H1 (cell line): ENCODE data around the gene FBXL5. TPM values are rescaled to one million over a fixed set of nuclear protein-coding genes. Genes with fewer than 3 reads are reported as not detected.

ENCODE experiments used
- CTCF ChIA-PET: fragments of 300-600 bp; sonication (Branson Sonifier 250); formaldehyde crosslinking; loops from one replicate; lab custom pipeline; 2021; ENCODE audit not compliant: partially characterized antibody; lab: Charles Lee
- POLR2A ChIA-PET: fragments of 300-600 bp; sonication (Branson Sonifier 250); formaldehyde crosslinking; loops from one replicate; lab custom pipeline; 2021; ENCODE audit warnings: inconsistent platforms; ENCODE audit not compliant: partially characterized antibody; lab: Charles Lee
- DNase-seq, 2 experiments: peaks; one replicate each; pipeline versions ENCODE4 v3.0.0 to v3.0.0-alpha.2; 2010 to 2022; ENCODE audit warnings: low spot score in 2 of 2, low read depth in 1 of 2, mixed read lengths in 1 of 2
- FAIRE-seq: peaks from 2 replicates; lab custom pipeline; 2011; peaks lifted over from hg19 to GRCh38; lab: Jason Lieb, UNC
- H2AFZ ChIP-seq: 2 replicates; pipeline ENCODE4 v1.8.1; 2012; ENCODE audit warnings: low read length, inconsistent platforms
- H2AK5ac ChIP-seq: 2 replicates; pipeline ENCODE4 v1.6.1; 2013; ENCODE audit warnings: low read depth, low read length
- H2BK120ac ChIP-seq: replicated peaks from 2 replicates; pipeline ENCODE3; 2013; ENCODE audit warnings: low read depth, low read length, inconsistent platforms
- H2BK12ac ChIP-seq: 2 replicates; pipeline ENCODE4 v1.6.1; 2013; ENCODE audit warnings: low read depth, low read length
- H2BK15ac ChIP-seq: 2 replicates; pipeline ENCODE4 v1.6.1; 2013; ENCODE audit warnings: low read length
- H2BK20ac ChIP-seq: 2 replicates; pipeline ENCODE4 v1.6.1; 2013; ENCODE audit warnings: low read length
- H2BK5ac ChIP-seq: 2 replicates; pipeline ENCODE4 v1.6.1; 2013; ENCODE audit warnings: low read depth, low read length
- H3K14ac ChIP-seq: 2 replicates; pipeline ENCODE4 v1.6.1; 2013; ENCODE audit warnings: inconsistent platforms; ENCODE audit not compliant: insufficient read length
- H3K18ac ChIP-seq: 2 replicates; pipeline ENCODE4 v1.6.1; 2013; ENCODE audit warnings: low read length; ENCODE audit errors: extremely low read depth
- H3K23ac ChIP-seq: 2 replicates; pipeline ENCODE4 v1.6.1; 2013; ENCODE audit warnings: inconsistent platforms; ENCODE audit not compliant: insufficient read length
- H3K23me2 ChIP-seq: 2 replicates; pipeline ENCODE4 v1.6.1; 2013; ENCODE audit warnings: low read depth, low read length
- H3K27ac ChIP-seq: 2 replicates; pipeline ENCODE4 v1.6.1; 2011; ENCODE audit warnings: low read depth, low read length, inconsistent platforms
- H3K27me3 ChIP-seq, 4 experiments: replicated peaks in 1 of 4; 1 replicate in 1 of 4; 2 replicates in 3 of 4; pipeline versions ENCODE4 v1.6.1 to v1.8.1; 2011 to 2013; ENCODE audit warnings: low read length in 3 of 4, mild to moderate bottlenecking in 3 of 4, inconsistent platforms in 2 of 4, mixed read lengths in 2 of 4, moderate library complexity in 1 of 4; ENCODE audit not compliant: control insufficient read depth in 3 of 4, insufficient read depth in 3 of 4; ENCODE audit errors: extremely low read depth in 1 of 4
- H3K36me3 ChIP-seq, 4 experiments: 2 replicates each; pipeline versions ENCODE4 v1.6.1 to v1.8.1; 2011 to 2013; ENCODE audit warnings: mild to moderate bottlenecking in 4 of 4, low read length in 3 of 4, moderate library complexity in 2 of 4, control low read depth in 1 of 4, inconsistent platforms in 1 of 4; ENCODE audit not compliant: insufficient read depth in 4 of 4, control insufficient read depth in 2 of 4
- H3K4ac ChIP-seq: replicated peaks from 2 replicates; pipeline ENCODE3; 2013; ENCODE audit warnings: low read length, low read depth, mixed read lengths, inconsistent platforms; ENCODE audit not compliant: insufficient read length
- H3K4me1 ChIP-seq, 4 experiments: replicated peaks in 1 of 4; 1 replicate in 1 of 4; 2 replicates in 3 of 4; pipeline versions ENCODE4 v1.6.1 to v1.8.1; 2011 to 2013; ENCODE audit warnings: low read length in 3 of 4, inconsistent platforms in 2 of 4, mixed read lengths in 1 of 4; ENCODE audit not compliant: insufficient read depth in 4 of 4, control insufficient read depth in 3 of 4
- H3K4me2 ChIP-seq, 2 experiments: 2 replicates each; pipeline versions ENCODE4 v1.6.1 to v1.8.1; 2011 to 2013; ENCODE audit warnings: low read depth in 2 of 2, low read length in 2 of 2, control low read depth in 1 of 2, inconsistent platforms in 1 of 2, mild to moderate bottlenecking in 1 of 2; ENCODE audit not compliant: insufficient read depth in 1 of 2
- H3K4me3 ChIP-seq, 4 experiments: fragments of 200-600, 300-600 bp in 1 of 4; sonication (generic), shearing (Covaris generic), sonication (Bioruptor Twin) in 1 of 4; 2 replicates each; pipeline versions ENCODE4 v1.5.1 to v1.8.1; 2011 to 2016; ENCODE audit warnings: low read length in 4 of 4, low read depth in 3 of 4, control low read depth in 2 of 4, inconsistent platforms in 2 of 4, mild to moderate bottlenecking in 2 of 4, mixed read lengths in 1 of 4, moderate library complexity in 1 of 4; ENCODE audit not compliant: insufficient read depth in 2 of 4; ENCODE audit errors: extremely low read depth in 1 of 4
- H3K56ac ChIP-seq: replicated peaks from 2 replicates; pipeline ENCODE3; 2013; ENCODE audit warnings: low read depth, mild to moderate bottlenecking, mixed read lengths, low read length, inconsistent platforms; ENCODE audit not compliant: insufficient read length
- H3K79me1 ChIP-seq: 2 replicates; pipeline ENCODE4 v1.6.1; 2013; ENCODE audit warnings: low read depth, low read length, control low read depth
- H3K79me2 ChIP-seq, 2 experiments: 2 replicates each; pipeline versions ENCODE4 v1.6.1 to v1.8.1; 2012 to 2013; ENCODE audit warnings: low read length in 2 of 2, mild to moderate bottlenecking in 2 of 2, inconsistent platforms in 1 of 2; ENCODE audit not compliant: insufficient read depth in 2 of 2, control insufficient read depth in 1 of 2
- H3K9ac ChIP-seq, 4 experiments: replicated peaks in 1 of 4; 1 replicate in 1 of 4; 2 replicates in 3 of 4; pipeline versions ENCODE4 v1.6.1 to v1.8.1; 2011 to 2013; ENCODE audit warnings: low read depth in 3 of 4, low read length in 3 of 4, control low read depth in 2 of 4, mild to moderate bottlenecking in 2 of 4, moderate library complexity in 2 of 4, inconsistent platforms in 1 of 4; ENCODE audit errors: extremely low read depth in 1 of 4
- H3K9me3 ChIP-seq, 2 experiments: 2 replicates each; pipeline versions ENCODE4 v1.6.1 to v1.8.1; 2012 to 2013; ENCODE audit warnings: mild to moderate bottlenecking in 2 of 2, moderate library complexity in 2 of 2, control low read depth in 1 of 2, inconsistent platforms in 1 of 2, low read depth in 1 of 2, low read length in 1 of 2, mixed read lengths in 1 of 2; ENCODE audit not compliant: insufficient read depth in 2 of 2
- H4K20me1 ChIP-seq, 2 experiments: replicated peaks in 1 of 2; 2 replicates each; pipeline versions ENCODE3 to v1.8.1; 2011 to 2013; ENCODE audit warnings: inconsistent platforms in 2 of 2, low read length in 2 of 2, mild to moderate bottlenecking in 1 of 2; ENCODE audit not compliant: insufficient read depth in 2 of 2, control insufficient read depth in 1 of 2
- H4K5ac ChIP-seq: 2 replicates; pipeline ENCODE4 v1.6.1; 2013; ENCODE audit warnings: low read length, low read depth, mixed read lengths, inconsistent platforms; ENCODE audit not compliant: insufficient read length
- H4K8ac ChIP-seq: 2 replicates; pipeline ENCODE4 v1.8.0; 2013; ENCODE audit warnings: mild to moderate bottlenecking, moderate library complexity, low read length, inconsistent platforms; ENCODE audit not compliant: insufficient read depth; ENCODE audit errors: extremely low read depth
- H4K91ac ChIP-seq: replicated peaks from 2 replicates; pipeline ENCODE3; 2013; ENCODE audit warnings: low read length, mixed read lengths, inconsistent platforms; ENCODE audit not compliant: insufficient read length
- BCL11A ChIP-seq, 2 experiments: IDR thresholded peaks; one replicate each; pipeline ENCODE4 v1.6.1; 2011; ENCODE audit warnings: low read depth in 2 of 2, low read length in 2 of 2, mild to moderate bottlenecking in 2 of 2
- JUND ChIP-seq: IDR thresholded peaks from 2 replicates; pipeline ENCODE4 v1.6.1; 2011; ENCODE audit warnings: mild to moderate bottlenecking, improper control_type of control experiment, low read length
- NANOG ChIP-seq: IDR thresholded peaks from 2 replicates; pipeline ENCODE4 v1.6.1; 2011; ENCODE audit warnings: low read length, low read depth, mild to moderate bottlenecking, inconsistent platforms; ENCODE audit not compliant: insufficient read depth, poor library complexity, severe bottlenecking
- TEAD4 ChIP-seq: IDR thresholded peaks from 2 replicates; pipeline ENCODE4 v1.6.1; 2012; ENCODE audit warnings: low read depth, low read length, inconsistent platforms, mixed read lengths
- WGBS, 2 experiments: shearing (Covaris generic) in 1 of 2; methylation state at CpG; one replicate each; pipeline versions ENCODE4 v1.1.6 to v1.1.7; 2013 to 2015; ENCODE audit warnings: low lambda C conversion rate in 2 of 2, mixed read lengths in 2 of 2, inconsistent platforms in 1 of 2, low coverage in 1 of 2, missing lambda C conversion rate in 1 of 2; ENCODE audit not compliant: insufficient replicate concordance in 2 of 2, insufficient coverage in 1 of 2, insufficient read length in 1 of 2; ENCODE audit errors: extremely low coverage in 1 of 2, missing lambda C conversion rate in 1 of 2; 5-methylcytosine and 5-hydroxymethylcytosine counted together
- polyA plus RNA-seq, 7 experiments: library from polyadenylated mRNA; depleted of rRNA in 3 of 7; stranded (reverse) in 5 of 7; unstranded in 2 of 7; fragments of >200 nt in 5 of 7; fragments of 200-250 nt in 2 of 7; gene quantifications; 1 replicate in 5 of 7; 2 replicates in 1 of 7; 4 replicates in 1 of 7; pipeline versions ENCODE4 v1.2.1 to v1.2.3, GENCODE V29; 2011 to 2013; ENCODE audit warnings: missing spikeins in 2 of 7, mixed read lengths in 2 of 7
- total RNA-seq: library from RNA; stranded (reverse); fragmentation: NEBNext Ultra II Directional; extraction: Animal tissue kit (Norgen Biotek cat#: 25700); gene quantifications from 2 replicates; pipeline ENCODE4 v1.2.1, GENCODE V29; 2021

Gene FBXL5
- total and polyA plus RNA-seq, 2 of the 8 experiments (the other 6 are each of a cell fraction or from before 2014, with no cell fraction given): 34.6 to 62.7 TPM

- H3K18ac ChIP-seq: no peak overlapping the region
- FAIRE-seq: peak; percentile 74
- H3K23me2 ChIP-seq: no peaks in the 10 kb centered on the region; the same call in 1 of the 2 replicates
- H3K56ac ChIP-seq: no peak overlapping the region
- no peak overlapping the region for H4K8ac ChIP-seq
- no peaks in the 10 kb centered on the region; a peak in 1 of 4 replicates for H3K9me3 ChIP-seq
- POLR2A ChIA-PET: interaction anchor here (0.6 to 1.3 kb wide), 6 partner anchors 8 to 850 kb away, joined by 3 to 7 read pairs (median 3); partner anchors contain the start of gene FAM200B
- H2BK5ac ChIP-seq: no peak overlapping the region
- no peak overlapping the region for H2AK5ac ChIP-seq
- no peaks in the 10 kb centered on the region for H3K27me3 ChIP-seq
- H3K9ac ChIP-seq: no peak overlapping the region
- TF ChIP-seq JUND: peak; percentile 59; the same call in 1 of the 2 replicates
- peak; percentile 35 for TF ChIP-seq NANOG
- TF ChIP-seq BCL11A (IDR thresholded peaks at IDR 0.05; ENCODE audit: low read depth in 2 of 2, low read length in 2 of 2): no peak
- peak; percentile 94 for TF ChIP-seq TEAD4
- TF ChIP-seq, all 59 proteins: peak for 3
- Histone ChIP-seq H2AFZ (0 out of 2 replicates have a peak overlapping the region, but pooled peaks have one; percentile 42), H3K79me1 (no peaks in the 10 kb centered on the region), H2BK12ac (no peak overlapping the region), H3K4ac (no peak overlapping the region), H4K5ac (no peak overlapping the region), H3K4me3 (no peak overlapping the region), H3K4me2 (peak overlapping the region in 1 of 2 experiments; percentile 37; a peak in 2 of 4 replicates), H2BK15ac (no peak overlapping the region), H2BK20ac (no peak overlapping the region), H3K4me1 (peaks cover 2 to 11% (median 5%) of the 10 kb centered on the region in 4 experiments; a peak in 4 of 7 replicates), H4K91ac (no peak overlapping the region), H4K20me1 (no peaks in the 10 kb centered on the region), H3K27ac (no peak overlapping the region), H3K23ac (no peak overlapping the region), H3K14ac (no peak overlapping the region), H2BK120ac (no peak overlapping the region), H3K36me3 (no peaks in the 10 kb centered on the region), H3K79me2 (no peaks in the 10 kb centered on the region)
- 81% methylated on average over 10 of the region's 10 CpGs; no CpG with 5 or more reads in 1 of the 2 experiments for WGBS, 2 experiments
- DNase-seq: no peak
- CTCF ChIA-PET: interaction anchor here (0.6 to 2.0 kb wide), 7 partner anchors 10 to 1797 kb away, joined by 3 to 5 read pairs (median 4); partner anchors contain the start of gene FAM200B
Measured at GRCh38 chr4:15695240-15695699, 40.1 kb upstream of the FBXL5 start.
